Measurements from ENCODE around the gene OGFOD3.

The OGFOD3 gene

GRCh38 chr17:82439829-82440365, 21.5 kb upstream of the OGFOD3 start:
- TF ChIP-seq CTCF (conservative IDR thresholded peaks at IDR 0.05) (no peak), ZFX (IDR thresholded peaks at IDR 0.05) (no peak)
- no peak overlapping the region for H3K27ac ChIP-seq

GRCh38 chr17:82439194-82439828, 20.9 kb upstream of the OGFOD3 start:
- no peak overlapping the region for H3K27ac ChIP-seq
- TF ChIP-seq CTCF (conservative IDR thresholded peaks at IDR 0.05): no peak
- no peak for TF ChIP-seq ZFX (IDR thresholded peaks at IDR 0.05)

DNA sequence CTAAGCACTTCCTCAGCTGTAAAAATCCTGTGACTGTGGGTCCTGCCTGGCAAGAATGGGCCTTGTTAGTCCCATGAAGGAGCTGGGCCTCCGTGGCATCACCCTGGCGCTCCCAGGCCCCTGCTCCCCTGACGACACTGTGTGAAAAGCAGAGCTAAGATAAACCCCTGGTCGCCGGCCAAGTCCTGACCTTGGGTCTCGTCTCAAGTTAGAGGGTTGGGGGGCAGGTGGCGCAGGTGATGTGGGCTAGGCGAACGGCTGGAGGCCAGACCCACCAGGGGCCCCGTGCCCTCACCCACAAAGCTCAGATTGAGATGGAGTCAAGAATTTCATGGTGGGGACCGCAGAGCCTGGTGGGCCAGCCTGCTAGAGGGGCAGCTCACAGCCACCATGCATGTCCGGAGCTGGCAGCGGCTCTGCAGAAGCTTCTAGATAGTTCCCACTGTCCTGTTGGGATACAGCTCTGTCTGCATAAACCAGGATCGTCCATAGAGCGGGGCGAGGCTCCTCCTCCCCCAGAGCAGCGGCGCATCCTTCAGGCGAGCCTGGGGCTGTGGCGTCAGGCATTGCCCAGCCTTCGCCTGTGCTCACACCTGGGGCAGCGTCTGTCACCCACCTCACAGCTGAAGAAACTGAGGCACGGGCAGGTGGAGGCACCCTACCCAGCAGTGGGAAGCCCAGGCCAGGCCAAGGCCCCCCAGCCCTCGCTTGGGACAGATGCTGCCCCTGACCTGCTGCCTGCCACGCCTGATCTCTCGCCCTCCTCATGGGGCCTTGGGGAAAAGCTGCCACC, 20.2 kb upstream of the OGFOD3 start:
- TF ChIP-seq CTCF (conservative IDR thresholded peaks at IDR 0.05): no peak
- no peak for TF ChIP-seq ZFX (IDR thresholded peaks at IDR 0.05)

GRCh38 chr17:82437325-82437668, 18.9 kb upstream of the OGFOD3 start:
- peak overlapping the region; percentile 26; the same call in 1 of the 2 replicates for H3K27ac ChIP-seq
- TF ChIP-seq CTCF (conservative IDR thresholded peaks at IDR 0.05) (no peak), ZFX (IDR thresholded peaks at IDR 0.05) (no peak)

More for the DNA sequence above, 20.2 kb upstream of the OGFOD3 start:
- H3K27ac ChIP-seq: no peak overlapping the region

- no peak for TF ChIP-seq CTCF (conservative IDR thresholded peaks at IDR 0.05)
- TF ChIP-seq ZFX (IDR thresholded peaks at IDR 0.05): no peak
- H3K27ac ChIP-seq: peak overlapping the region; percentile 26; the same call in 1 of the 2 replicates
These were observed 18.4 kb upstream of the OGFOD3 start for GRCh38 chr17:82436601-82437324.

- peak overlapping the region; percentile 26; the same call in 1 of the 2 replicates for H3K27ac ChIP-seq
- no peak for TF ChIP-seq ZFX (IDR thresholded peaks at IDR 0.05)
- TF ChIP-seq CTCF (conservative IDR thresholded peaks at IDR 0.05): no peak
These were observed 17.5 kb upstream of the OGFOD3 start for GRCh38 chr17:82435601-82436583.

Data from C4-2B (cell line).